Osteocyte (in vitro differentiated cells): ENCODE measurements around the gene EPM2AIP1. TPM values are rescaled to one million over a fixed set of nuclear protein-coding genes. Genes with fewer than 3 reads are reported as not detected.

Source experiments
- DNase-seq: peaks from one replicate; pipeline ENCODE4 v3.0.0; 2021; ENCODE audit warnings: mixed read lengths; ENCODE audit not compliant: unreplicated experiment; ENCODE audit errors: extremely low spot score
- H3K27ac Mint-ChIP-seq: one replicate; pipeline ENCODE4 v1.8.0; 2021; ENCODE audit warnings: mild to moderate bottlenecking, mixed read lengths; ENCODE audit not compliant: unreplicated experiment
- H3K27me3 Mint-ChIP-seq: one replicate; pipeline ENCODE4 v1.8.0; 2021; ENCODE audit warnings: mixed read lengths; ENCODE audit not compliant: unreplicated experiment
- H3K36me3 Mint-ChIP-seq: one replicate; pipeline ENCODE4 v1.8.0; 2021; ENCODE audit warnings: mixed read lengths; ENCODE audit not compliant: unreplicated experiment
- H3K4me1 Mint-ChIP-seq: one replicate; pipeline ENCODE4 v1.8.0; 2021; ENCODE audit warnings: mixed read lengths; ENCODE audit not compliant: unreplicated experiment
- H3K4me3 Mint-ChIP-seq: one replicate; pipeline ENCODE4 v1.8.0; 2021; ENCODE audit warnings: mild to moderate bottlenecking, moderate library complexity, mixed read lengths; ENCODE audit not compliant: unreplicated experiment
- H3K9me3 Mint-ChIP-seq: one replicate; pipeline ENCODE4 v1.8.0; 2021; ENCODE audit warnings: mixed read lengths; ENCODE audit not compliant: unreplicated experiment
- total RNA-seq: library from RNA; stranded (reverse); gene quantifications from 2 replicates; pipeline ENCODE4 v1.2.1, GENCODE V29; 2021
- TF ChIP-seq, protein P1 (sequence below): fragments of 200-600 bp; sonication (generic); IDR thresholded peaks from 2 replicates; pipeline ENCODE4 v1.5.0; 2021; ENCODE audit warnings: antibody characterized with exemption, mild to moderate bottlenecking, moderate library complexity

Gene EPM2AIP1
- total RNA-seq, 1 donor from 2014 or later, result 24.5 TPM

- H3K27me3 Mint-ChIP-seq, result no peaks in the 10 kb centered on the region
- DNase-seq, result no peak
- peaks cover 6% of the 10 kb centered on the region for H3K9me3 Mint-ChIP-seq
- peaks cover 57% of the 10 kb centered on the region for H3K36me3 Mint-ChIP-seq
- TF ChIP-seq, protein P1, sequence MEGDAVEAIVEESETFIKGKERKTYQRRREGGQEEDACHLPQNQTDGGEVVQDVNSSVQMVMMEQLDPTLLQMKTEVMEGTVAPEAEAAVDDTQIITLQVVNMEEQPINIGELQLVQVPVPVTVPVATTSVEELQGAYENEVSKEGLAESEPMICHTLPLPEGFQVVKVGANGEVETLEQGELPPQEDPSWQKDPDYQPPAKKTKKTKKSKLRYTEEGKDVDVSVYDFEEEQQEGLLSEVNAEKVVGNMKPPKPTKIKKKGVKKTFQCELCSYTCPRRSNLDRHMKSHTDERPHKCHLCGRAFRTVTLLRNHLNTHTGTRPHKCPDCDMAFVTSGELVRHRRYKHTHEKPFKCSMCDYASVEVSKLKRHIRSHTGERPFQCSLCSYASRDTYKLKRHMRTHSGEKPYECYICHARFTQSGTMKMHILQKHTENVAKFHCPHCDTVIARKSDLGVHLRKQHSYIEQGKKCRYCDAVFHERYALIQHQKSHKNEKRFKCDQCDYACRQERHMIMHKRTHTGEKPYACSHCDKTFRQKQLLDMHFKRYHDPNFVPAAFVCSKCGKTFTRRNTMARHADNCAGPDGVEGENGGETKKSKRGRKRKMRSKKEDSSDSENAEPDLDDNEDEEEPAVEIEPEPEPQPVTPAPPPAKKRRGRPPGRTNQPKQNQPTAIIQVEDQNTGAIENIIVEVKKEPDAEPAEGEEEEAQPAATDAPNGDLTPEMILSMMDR, result peak; percentile 46
- H3K27ac Mint-ChIP-seq, result no peak overlapping the region
- no peak overlapping the region for H3K4me3 Mint-ChIP-seq
- H3K4me1 Mint-ChIP-seq, result no peaks in the 10 kb centered on the region
Measured at GRCh38 chr3:37024092-37024491, 31.2 kb upstream of the EPM2AIP1 start.

DNA sequence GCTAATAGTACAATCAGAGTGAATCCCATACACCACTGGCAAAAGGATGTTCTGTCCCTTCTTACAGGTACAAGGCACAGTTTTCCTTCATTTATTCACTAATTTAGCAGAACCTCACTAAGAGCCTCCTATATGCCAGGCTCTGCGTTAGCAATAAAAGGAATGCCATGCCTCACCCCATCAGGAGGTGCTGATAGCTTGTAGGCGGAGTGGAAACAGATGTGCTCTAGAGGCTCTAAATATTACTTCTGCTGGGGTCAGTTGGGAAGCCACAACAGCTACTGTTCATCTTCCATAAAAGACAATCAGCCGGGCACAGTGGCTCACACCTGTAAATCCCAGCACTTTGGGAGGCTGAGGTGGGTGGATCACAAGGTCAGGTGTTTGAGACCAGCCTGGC lies 24.8 kb upstream of the EPM2AIP1 start:
- H3K27me3 Mint-ChIP-seq, result no peaks in the 10 kb centered on the region
- DNase-seq, result no peak
- TF ChIP-seq, protein P1, result no peak
- no peaks in the 10 kb centered on the region for H3K4me1 Mint-ChIP-seq
- H3K36me3 Mint-ChIP-seq, result peaks cover 34% of the 10 kb centered on the region
- H3K27ac Mint-ChIP-seq, result no peak overlapping the region
- H3K9me3 Mint-ChIP-seq, result no peaks in the 10 kb centered on the region
- no peak overlapping the region for H3K4me3 Mint-ChIP-seq

- TF ChIP-seq, protein P1, result no peak
- Mint-ChIP-seq H3K9me3 (no peaks in the 10 kb centered on the region), H3K36me3 (peaks cover 32% of the 10 kb centered on the region), H3K27me3 (no peaks in the 10 kb centered on the region), H3K27ac (no peak overlapping the region), H3K4me3 (no peak overlapping the region), H3K4me1 (no peaks in the 10 kb centered on the region)
- no peak for DNase-seq
Measured at GRCh38 chr3:37016903-37017302, 24.0 kb upstream of the EPM2AIP1 start.

- Mint-ChIP-seq H3K4me1 (no peaks in the 10 kb centered on the region), H3K27ac (no peak overlapping the region), H3K9me3 (no peaks in the 10 kb centered on the region), H3K27me3 (no peaks in the 10 kb centered on the region), H3K4me3 (no peak overlapping the region), H3K36me3 (peaks cover 32% of the 10 kb centered on the region)
- TF ChIP-seq, protein P1, result no peak
- no peak for DNase-seq
Measured at GRCh38 chr3:37015642-37016041, 22.7 kb upstream of the EPM2AIP1 start.

GRCh38 chr3:37014620-37015019 lies 21.7 kb upstream of the EPM2AIP1 start:
- Mint-ChIP-seq H3K4me3 (no peak overlapping the region), H3K36me3 (peaks cover 27% of the 10 kb centered on the region), H3K9me3 (no peaks in the 10 kb centered on the region), H3K27ac (no peak overlapping the region), H3K27me3 (no peaks in the 10 kb centered on the region), H3K4me1 (no peaks in the 10 kb centered on the region)
- TF ChIP-seq, protein P1, result no peak
- no peak for DNase-seq
